CD14-positive monocyte (primary cell): ENCODE data around the gene SPC24. TPM values are rescaled to one million over a fixed set of nuclear protein-coding genes. Genes with fewer than 3 reads are reported as not detected.

Experiments used
- DNase-seq, 3 donors: peaks; one replicate each; pipeline ENCODE4 v3.0.0-alpha.2; 2011 to 2022
- H2AFZ ChIP-seq: 2 replicates; pipeline ENCODE4 v1.6.0; 2012; ENCODE audit warnings: mild to moderate bottlenecking, low read depth, low read length, inconsistent platforms; ENCODE audit not compliant: insufficient read depth, poor library complexity, severe bottlenecking
- H3K27ac ChIP-seq, 2 donors: 1 replicate in 1 of 2; 2 replicates in 1 of 2; pipeline ENCODE4 v1.5.1; 2012 to 2013; ENCODE audit warnings: low read length in 2 of 2, control low read depth in 1 of 2, inconsistent platforms in 1 of 2, low read depth in 1 of 2, mild to moderate bottlenecking in 1 of 2
- H3K27me3 ChIP-seq, 2 donors: one replicate each; pipeline versions ENCODE4 v1.6.0 to v1.6.1; 2011 to 2013; ENCODE audit warnings: low read length in 2 of 2; ENCODE audit not compliant: control insufficient read depth in 2 of 2, insufficient read depth in 2 of 2
- H3K36me3 ChIP-seq, 2 donors: replicated peaks in 1 of 2; 1 replicate in 1 of 2; 2 replicates in 1 of 2; pipeline versions ENCODE4 v1.5.1 to v1.6.1; 2012 to 2013; ENCODE audit warnings: low read length in 2 of 2, control low read depth in 1 of 2, inconsistent platforms in 1 of 2, mild to moderate bottlenecking in 1 of 2; ENCODE audit not compliant: insufficient read depth in 2 of 2, control insufficient read depth in 1 of 2
- H3K4me1 ChIP-seq, 2 donors: 1 replicate in 1 of 2; 2 replicates in 1 of 2; pipeline versions ENCODE4 v1.5.1 to v1.6.1; 2012 to 2013; ENCODE audit warnings: low read length in 2 of 2, control low read depth in 1 of 2, inconsistent platforms in 1 of 2, mild to moderate bottlenecking in 1 of 2, moderate library complexity in 1 of 2; ENCODE audit not compliant: insufficient read depth in 2 of 2, control insufficient read depth in 1 of 2
- H3K4me2 ChIP-seq: replicated peaks from 2 replicates; pipeline ENCODE3; 2012; ENCODE audit warnings: low read length, moderate library complexity, mild to moderate bottlenecking; ENCODE audit not compliant: poor library complexity, severe bottlenecking; ENCODE audit errors: extremely low read depth
- H3K4me3 ChIP-seq, 3 experiments: fragments of 200-600 bp in 1 of 3; sonication (generic) in 1 of 3; replicated peaks in 1 of 3; 1 replicate in 2 of 3; 2 replicates in 1 of 3; pipeline ENCODE4 v1.5.1; 2011 to 2013; ENCODE audit warnings: low read length in 3 of 3, mild to moderate bottlenecking in 3 of 3, control low read depth in 2 of 3, low read depth in 2 of 3, inconsistent platforms in 1 of 3, moderate library complexity in 1 of 3
- H3K79me2 ChIP-seq: 2 replicates; pipeline ENCODE4 v1.6.0; 2012; ENCODE audit warnings: mild to moderate bottlenecking, control low read depth, inconsistent platforms, low read length, moderate library complexity; ENCODE audit not compliant: insufficient read depth
- H3K9ac ChIP-seq: 2 replicates; pipeline ENCODE4 v1.6.0; 2017; ENCODE audit warnings: low read length, mild to moderate bottlenecking; ENCODE audit not compliant: insufficient read depth, poor library complexity, severe bottlenecking
- H3K9me3 ChIP-seq, 2 donors: replicated peaks in 1 of 2; 1 replicate in 1 of 2; 2 replicates in 1 of 2; pipeline versions ENCODE4 v1.5.1 to v1.6.1; 2012 to 2013; ENCODE audit warnings: low read length in 2 of 2, control low read depth in 1 of 2; ENCODE audit not compliant: control insufficient read depth in 1 of 2, insufficient read depth in 1 of 2
- H4K20me1 ChIP-seq: 2 replicates; pipeline ENCODE4 v1.6.0; 2012; ENCODE audit warnings: mild to moderate bottlenecking, low read length, control low read depth, moderate library complexity; ENCODE audit not compliant: insufficient read depth
- H3K27ac Mint-ChIP-seq, 7 donors: one replicate each; pipeline ENCODE4 v1.8.0; 2020; ENCODE audit warnings: mild to moderate bottlenecking in 7 of 7, mixed read lengths in 7 of 7, moderate library complexity in 6 of 7, inconsistent platforms in 2 of 7
- H3K27me3 Mint-ChIP-seq, 3 donors: one replicate each; pipeline ENCODE4 v1.8.0; 2021 to 2022; ENCODE audit warnings: low read depth in 3 of 3, mild to moderate bottlenecking in 3 of 3, mixed read lengths in 3 of 3, moderate library complexity in 3 of 3, inconsistent platforms in 1 of 3
- H3K36me3 Mint-ChIP-seq, 2 donors: one replicate each; pipeline ENCODE4 v1.8.0; 2020; ENCODE audit warnings: mixed read lengths in 2 of 2, inconsistent platforms in 1 of 2, mild to moderate bottlenecking in 1 of 2
- H3K4me1 Mint-ChIP-seq: one replicate; pipeline ENCODE4 v1.8.0; 2020; ENCODE audit warnings: mild to moderate bottlenecking, mixed read lengths
- H3K4me3 Mint-ChIP-seq, 2 donors: one replicate each; pipeline ENCODE4 v1.8.0; 2020; ENCODE audit warnings: mild to moderate bottlenecking in 2 of 2, mixed read lengths in 2 of 2, moderate library complexity in 1 of 2
- H3K9me3 Mint-ChIP-seq, 7 donors: one replicate each; pipeline ENCODE4 v1.8.0; 2020 to 2022; ENCODE audit warnings: mixed read lengths in 7 of 7, mild to moderate bottlenecking in 6 of 7, moderate library complexity in 6 of 7, inconsistent platforms in 2 of 7
- WGBS: methylation state at CpG from one replicate; pipeline ENCODE4 v1.1.5; 2013; ENCODE audit warnings: missing lambda C conversion rate; ENCODE audit not compliant: insufficient coverage; 5-methylcytosine and 5-hydroxymethylcytosine counted together
- intact Hi-C, 2 donors: fragments of 100-400 bp; cut with micrococcal nuclease; formaldehyde crosslinking; loops; one replicate each; pipeline versions ENCODE4 v1.15.0 to v1.15.1; 2023
- polyA plus RNA-seq, 3 donors: library from polyadenylated mRNA; depleted of rRNA in 1 of 3; unstranded in 2 of 3; stranded (reverse) in 1 of 3; fragments of 300-500 nt in 2 of 3; fragments of >200 nt in 1 of 3; fragmentation: Illumina TruSeq in 2 of 3; gene quantifications; 1 replicate in 2 of 3; 2 replicates in 1 of 3; pipeline ENCODE4 v1.2.3, GENCODE V29; 2012 to 2021
- TF ChIP-seq, protein P1 (sequence below): fragments of 200-600 bp; IDR thresholded peaks from one replicate; pipeline ENCODE4 v1.8.0; 2022; ENCODE audit warnings: antibody characterized with exemption, mild to moderate bottlenecking

Gene SPC24
- polyA plus RNA-seq, 3 donors = 0.27 TPM; not detected in 2

- Histone ChIP-seq H3K9ac (no peak overlapping the region), H3K36me3 (no peaks in the 10 kb centered on the region), H3K4me1 (peaks cover 4 to 17% of the 10 kb centered on the region in 2 donors), H4K20me1 (no peaks in the 10 kb centered on the region), H3K4me3 (no peak overlapping the region), H3K27ac (no peak overlapping the region), H3K79me2 (no peaks in the 10 kb centered on the region), H3K9me3 (no peaks in the 10 kb centered on the region), H3K4me2 (no peak overlapping the region), H2AFZ (no peak overlapping the region), H3K27me3 (no peaks in the 10 kb centered on the region)
- Mint-ChIP-seq H3K27ac (no peak overlapping the region), H3K27me3 (peaks cover 4 to 8% (median 6%) of the 10 kb centered on the region in 3 donors), H3K9me3 (peaks cover 0 to 2% (median 0%) of the 10 kb centered on the region in 7 donors), H3K4me1 (peaks cover 14% of the 10 kb centered on the region), H3K4me3 (no peak overlapping the region), H3K36me3 (no peaks in the 10 kb centered on the region)
- TF ChIP-seq, protein P1, sequence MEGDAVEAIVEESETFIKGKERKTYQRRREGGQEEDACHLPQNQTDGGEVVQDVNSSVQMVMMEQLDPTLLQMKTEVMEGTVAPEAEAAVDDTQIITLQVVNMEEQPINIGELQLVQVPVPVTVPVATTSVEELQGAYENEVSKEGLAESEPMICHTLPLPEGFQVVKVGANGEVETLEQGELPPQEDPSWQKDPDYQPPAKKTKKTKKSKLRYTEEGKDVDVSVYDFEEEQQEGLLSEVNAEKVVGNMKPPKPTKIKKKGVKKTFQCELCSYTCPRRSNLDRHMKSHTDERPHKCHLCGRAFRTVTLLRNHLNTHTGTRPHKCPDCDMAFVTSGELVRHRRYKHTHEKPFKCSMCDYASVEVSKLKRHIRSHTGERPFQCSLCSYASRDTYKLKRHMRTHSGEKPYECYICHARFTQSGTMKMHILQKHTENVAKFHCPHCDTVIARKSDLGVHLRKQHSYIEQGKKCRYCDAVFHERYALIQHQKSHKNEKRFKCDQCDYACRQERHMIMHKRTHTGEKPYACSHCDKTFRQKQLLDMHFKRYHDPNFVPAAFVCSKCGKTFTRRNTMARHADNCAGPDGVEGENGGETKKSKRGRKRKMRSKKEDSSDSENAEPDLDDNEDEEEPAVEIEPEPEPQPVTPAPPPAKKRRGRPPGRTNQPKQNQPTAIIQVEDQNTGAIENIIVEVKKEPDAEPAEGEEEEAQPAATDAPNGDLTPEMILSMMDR = no peak
- 81% methylated on average over 12 of the region's 20 CpGs for WGBS
- DNase-seq = no peak
- intact Hi-C loops = loop anchor here (5.0 kb wide), 1 partner anchor 65 kb away; no protein-coding TSS in a partner anchor
Observed at GRCh38 chr19:11202488-11203193, 47.1 kb upstream of the SPC24 start.

GRCh38 chr19:11201791-11202190 lies 46.2 kb upstream of the SPC24 start:
- Mint-ChIP-seq H3K4me3 (no peak overlapping the region), H3K9me3 (peaks cover 0 to 2% (median 0%) of the 10 kb centered on the region in 7 donors), H3K4me1 (peaks cover 17% of the 10 kb centered on the region), H3K27me3 (peaks cover 4 to 13% (median 6%) of the 10 kb centered on the region in 3 donors), H3K27ac (no peak overlapping the region), H3K36me3 (no peaks in the 10 kb centered on the region)
- Histone ChIP-seq H3K4me2 (no peak overlapping the region), H3K4me3 (no peak overlapping the region), H3K79me2 (no peaks in the 10 kb centered on the region), H3K4me1 (peaks cover 8 to 22% of the 10 kb centered on the region in 2 donors), H3K27me3 (no peaks in the 10 kb centered on the region), H3K9me3 (no peaks in the 10 kb centered on the region), H3K27ac (no peak overlapping the region), H3K9ac (no peak overlapping the region), H4K20me1 (no peaks in the 10 kb centered on the region), H2AFZ (no peak overlapping the region), H3K36me3 (no peaks in the 10 kb centered on the region)
- intact Hi-C loops = loop anchor here (5.0 kb wide), 1 partner anchor 64 kb away; no protein-coding TSS in a partner anchor
- TF ChIP-seq, protein P1 = no peak
- no peak for DNase-seq
- over 99% methylated on average over 17 of the region's 24 CpGs for WGBS
